Left forelimb (tissue), 1 donor: ENCODE data around the gene YIPF5.

Source experiments
- DNase-seq: peaks from one replicate; pipeline ENCODE4 v3.0.0-alpha.2; 2018; ENCODE audit warnings: low spot score

YIPF5 gene

DNA sequence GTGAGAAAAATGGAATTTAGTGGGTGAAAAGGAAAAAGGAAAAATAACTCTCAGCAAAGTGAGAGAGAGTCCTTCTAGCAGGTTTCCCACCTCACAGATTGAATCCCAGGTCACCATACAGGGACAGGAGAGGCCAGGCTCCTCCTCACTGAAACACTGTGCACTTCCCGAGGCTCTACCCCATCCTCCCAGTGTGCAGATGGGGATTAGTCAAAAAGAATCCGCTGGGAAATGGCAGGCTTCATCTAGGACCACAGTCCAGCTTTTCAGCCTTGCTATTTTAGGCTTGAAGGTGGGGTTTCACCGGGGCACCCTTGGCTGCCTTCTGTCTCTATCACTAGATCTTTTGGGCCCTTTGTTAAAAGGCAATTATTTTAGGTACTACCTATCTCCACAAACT, 47.8 kb downstream of the YIPF5 start:
- DNase-seq: no peak

DNA sequence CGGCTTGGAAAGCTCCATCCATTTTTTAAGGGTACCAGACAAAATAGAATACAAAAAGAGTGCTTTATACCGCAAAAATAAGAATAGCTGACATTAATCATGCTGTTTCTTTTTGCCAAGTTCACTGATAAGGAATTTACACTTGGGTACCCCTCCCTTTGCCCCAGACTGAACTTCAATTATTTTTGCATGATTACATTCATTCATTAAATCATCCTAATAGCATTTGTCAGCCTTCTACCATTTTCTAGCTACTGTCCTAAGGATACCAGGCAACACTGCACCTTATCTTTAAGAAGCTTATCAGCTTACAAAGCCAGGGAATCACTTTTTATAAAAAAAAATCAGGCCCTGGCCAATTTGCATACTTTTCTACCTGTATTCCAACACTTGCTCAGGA, 48.4 kb downstream of the YIPF5 start:
- DNase-seq: no peak

DNA sequence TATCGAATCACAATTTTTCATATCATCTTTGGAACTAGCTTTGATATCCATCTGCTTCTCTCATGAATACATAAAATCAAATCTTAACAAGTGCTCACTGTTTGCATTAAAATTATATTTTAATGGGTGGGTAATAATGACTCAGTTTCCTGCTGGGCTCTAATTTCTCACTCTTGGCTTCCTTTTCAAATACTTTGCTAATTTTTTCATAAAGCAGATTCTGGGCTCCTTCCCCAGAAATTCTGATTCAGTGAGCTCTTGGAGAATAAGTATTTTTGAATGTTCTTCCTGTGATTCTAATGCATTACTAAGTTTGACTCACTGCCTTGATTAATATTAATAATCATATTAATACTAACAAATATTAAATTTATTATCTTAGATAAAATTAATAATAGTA, 48.9 kb downstream of the YIPF5 start:
- DNase-seq: no peak

DNA sequence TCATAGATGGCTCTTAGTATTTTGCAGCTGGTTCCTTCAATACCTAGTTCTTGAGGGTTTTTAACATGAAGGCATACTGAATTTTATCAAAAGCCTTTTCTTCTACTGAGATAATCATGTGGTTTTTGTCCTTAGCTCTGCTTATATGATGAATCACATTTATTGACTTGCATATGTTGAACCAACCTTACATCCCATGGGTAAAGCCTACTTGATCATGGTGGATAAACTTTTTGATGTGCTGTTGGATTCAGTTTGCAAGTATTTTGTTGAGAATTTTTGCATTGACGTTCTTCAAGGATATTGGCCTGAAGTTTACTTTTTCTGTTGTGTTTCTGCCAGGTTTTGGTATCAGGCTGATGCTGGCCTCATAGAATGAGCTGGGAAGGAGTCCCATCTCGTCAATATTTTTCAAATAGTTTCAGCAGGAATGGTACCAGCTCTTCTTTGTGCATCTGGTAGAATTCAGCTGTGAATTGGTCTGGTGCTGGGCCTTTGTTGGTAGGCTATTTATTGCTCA, 49.7 kb downstream of the YIPF5 start:
- DNase-seq: no peak

DNA sequence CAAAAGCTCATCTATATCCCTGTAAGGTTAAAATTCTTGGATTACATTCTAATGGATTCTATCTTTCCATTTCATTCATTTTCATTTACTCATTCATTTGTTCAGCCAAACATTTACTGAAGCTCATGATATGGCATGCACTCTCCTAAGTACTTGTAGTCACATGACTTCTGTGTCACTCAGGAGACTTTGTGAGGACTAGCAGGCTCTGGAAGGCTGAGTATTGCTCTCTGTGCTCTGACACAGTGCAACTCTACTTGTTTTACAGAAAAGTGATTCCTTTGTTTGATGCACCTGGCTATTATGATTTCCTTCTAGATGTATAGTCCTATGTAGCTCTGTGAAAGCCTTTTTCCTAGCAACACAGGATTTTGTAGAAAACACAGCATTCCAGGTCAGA, 53.0 kb downstream of the YIPF5 start:
- no peak for DNase-seq

DNA sequence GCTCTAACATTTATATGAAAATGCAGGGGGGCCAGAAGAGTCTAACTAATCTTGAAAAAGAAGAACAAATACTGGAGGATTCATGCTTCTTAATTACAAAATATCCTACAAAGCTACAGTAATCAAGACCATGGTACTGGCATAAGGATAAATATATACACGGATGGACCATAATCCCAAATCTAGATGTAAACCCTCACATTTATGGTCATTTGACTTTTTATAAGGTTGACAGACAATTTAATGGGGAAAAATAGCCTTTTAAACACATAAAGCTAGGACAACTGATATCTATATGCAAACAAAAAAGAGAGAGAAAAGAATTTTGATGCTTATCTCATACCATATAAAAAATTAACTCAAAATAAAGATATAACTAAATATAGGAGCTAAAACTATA, 55.9 kb downstream of the YIPF5 start:
- DNase-seq: no peak
